SKM-1 (cell line): ENCODE results near the gene PPM1E.
"Not testable (repeated sequence)": the region's sequence is repeated elsewhere in the genome, so short reads cannot be mapped to it uniquely, and the experiment has no call there.

Experiments used
- DNase-seq: peaks from one replicate; lab custom pipeline; 2025; ENCODE audit not compliant: unreplicated experiment; lab: John Stamatoyannopoulos, UW

PPM1E gene

DNA sequence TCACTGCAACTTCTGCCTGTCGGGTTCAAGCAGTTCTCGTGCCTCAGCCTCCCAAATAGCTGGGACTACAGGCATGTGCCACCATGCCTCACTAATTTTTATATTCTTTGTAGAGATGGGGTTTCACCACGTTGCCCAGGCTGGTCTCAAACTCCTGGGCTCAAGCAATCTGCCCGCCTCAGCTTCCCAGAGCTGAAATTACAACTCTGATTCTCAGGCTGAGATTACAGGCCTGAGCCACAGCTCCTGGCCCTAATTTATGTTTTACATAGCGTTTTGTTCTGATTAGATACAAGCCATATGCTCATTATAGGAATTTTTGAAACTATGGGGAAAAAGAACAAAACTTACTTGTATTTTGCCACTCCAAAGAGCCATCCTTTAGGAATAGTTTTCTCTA, 22.8 kb downstream of the PPM1E start:
- DNase-seq: not testable (repeated sequence)

DNA sequence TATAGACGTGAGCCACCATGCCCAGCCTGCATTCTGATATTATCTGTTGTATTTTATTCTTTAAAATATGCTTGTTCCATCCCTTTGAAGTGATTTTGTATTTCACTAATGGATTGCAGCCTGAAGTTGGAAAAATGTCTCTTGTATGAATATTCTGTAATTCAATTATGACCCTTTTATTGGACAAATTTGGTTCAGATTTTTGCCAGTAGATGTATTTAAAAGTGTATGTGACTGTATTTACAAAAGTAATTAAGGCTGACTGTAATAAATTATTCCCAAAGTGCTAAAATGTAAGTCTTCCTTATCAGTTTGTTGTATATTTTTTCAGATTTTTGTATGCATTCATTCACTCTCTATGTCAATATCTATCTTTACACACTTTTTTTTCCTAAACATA, 23.8 kb downstream of the PPM1E start:
- no peak for DNase-seq

DNA sequence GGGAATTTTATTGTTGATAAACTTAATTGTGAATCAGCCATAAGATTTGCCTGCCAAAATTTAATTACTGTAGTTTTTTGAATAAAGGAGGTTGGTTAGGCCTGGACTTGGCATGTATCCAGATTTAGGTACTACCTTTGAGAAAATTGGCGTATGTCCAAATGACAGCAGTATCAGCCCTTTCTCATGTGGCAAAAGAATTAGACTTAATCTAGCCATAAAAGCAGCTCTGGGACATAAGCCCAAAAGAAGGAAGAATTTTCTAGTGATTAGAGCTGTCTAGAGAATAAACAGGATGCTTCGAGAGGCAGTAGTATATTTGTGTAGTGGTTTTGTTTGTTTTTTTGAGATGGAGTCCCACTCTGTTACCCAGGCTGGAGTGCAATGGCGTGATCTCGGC, 27.7 kb downstream of the PPM1E start:
- DNase-seq: no peak

DNA sequence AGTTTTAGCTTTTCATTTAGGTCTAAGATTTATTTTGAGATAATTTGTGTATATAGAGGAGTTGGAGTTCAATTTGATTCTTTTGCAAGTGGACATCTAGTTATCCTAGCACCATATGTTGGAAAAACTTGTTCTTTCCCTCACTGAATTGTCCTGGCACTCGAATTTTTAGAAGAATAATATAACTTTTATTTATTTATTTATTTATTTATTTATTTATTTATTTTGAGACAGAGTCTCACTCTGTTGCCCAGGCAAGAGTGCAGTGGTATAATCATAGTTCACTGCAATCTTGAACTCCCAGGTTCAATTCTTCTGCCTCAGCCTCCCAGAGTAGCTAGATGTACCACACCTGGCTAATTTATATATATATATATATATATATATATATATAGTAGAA, 29.4 kb downstream of the PPM1E start:
- no peak for DNase-seq

DNA sequence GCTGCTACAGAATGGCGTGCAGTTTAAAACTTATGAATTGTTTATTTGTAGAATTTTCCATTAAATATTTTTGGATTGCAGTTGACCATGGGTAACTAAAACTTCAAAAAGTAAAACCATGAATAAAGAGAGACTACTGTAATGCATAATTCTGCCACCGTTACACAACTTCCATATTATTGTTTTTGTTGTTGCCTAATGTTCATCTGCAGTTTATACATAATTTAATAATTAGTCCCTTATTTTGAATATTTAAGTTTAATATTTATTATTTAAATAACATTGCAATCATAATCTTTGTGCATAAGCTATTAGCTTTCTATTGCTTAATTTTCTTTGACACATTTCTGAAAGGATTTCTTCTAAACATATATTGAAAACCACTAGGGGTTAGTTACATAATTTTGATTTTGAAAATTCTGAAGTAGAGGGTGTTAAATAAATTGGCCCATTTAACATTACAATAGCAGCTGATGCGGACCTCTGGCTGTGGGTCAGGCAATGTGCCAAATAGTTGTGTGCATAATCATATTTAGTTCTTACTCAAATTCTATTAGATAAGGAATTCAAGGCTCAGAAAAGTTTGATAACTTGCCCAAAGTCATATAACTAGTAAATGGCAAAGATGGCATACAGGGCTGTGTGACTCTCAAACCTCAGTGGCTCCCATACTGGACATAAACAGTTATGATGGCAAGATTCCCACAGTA, 31.1 kb downstream of the PPM1E start:
- DNase-seq: no peak

DNA sequence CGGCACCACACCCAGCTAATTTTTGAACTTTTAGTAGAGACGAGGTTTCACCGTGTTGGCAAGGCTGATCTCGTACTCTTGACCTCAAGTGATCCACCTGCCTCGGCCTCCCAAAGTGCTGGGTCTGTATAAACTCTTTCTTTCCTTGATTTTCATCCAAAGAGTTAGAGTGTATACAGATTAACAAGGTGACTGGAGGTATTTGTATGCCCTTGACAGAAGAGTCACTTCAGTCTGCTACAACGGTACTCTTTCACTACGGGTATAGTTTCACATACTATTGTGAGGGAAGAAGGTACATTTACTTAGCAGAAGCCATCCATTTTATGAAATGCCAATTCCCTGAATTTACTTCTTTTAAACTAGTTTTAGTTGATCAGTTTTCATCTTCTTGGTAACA, 32.5 kb downstream of the PPM1E start:
- no peak for DNase-seq

DNA sequence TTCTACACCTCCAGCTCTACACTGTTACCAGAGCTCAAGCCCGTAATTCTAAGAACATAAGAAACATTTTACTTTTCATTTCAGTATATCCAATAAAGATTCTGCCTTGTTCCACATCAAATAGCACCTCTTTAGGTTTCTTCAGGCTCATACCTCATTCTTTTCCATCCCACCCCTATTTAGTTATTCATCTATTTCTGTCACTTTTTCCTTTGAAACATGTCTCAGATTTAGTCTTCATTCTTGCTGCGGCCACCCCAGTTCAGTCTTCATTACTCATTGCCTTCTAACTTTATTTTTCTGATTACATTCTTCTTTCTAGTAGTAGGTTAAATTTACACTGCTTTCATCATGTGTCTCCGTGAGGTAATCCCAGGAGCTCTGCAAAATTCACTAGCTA, 33.5 kb downstream of the PPM1E start:
- no peak for DNase-seq

DNA sequence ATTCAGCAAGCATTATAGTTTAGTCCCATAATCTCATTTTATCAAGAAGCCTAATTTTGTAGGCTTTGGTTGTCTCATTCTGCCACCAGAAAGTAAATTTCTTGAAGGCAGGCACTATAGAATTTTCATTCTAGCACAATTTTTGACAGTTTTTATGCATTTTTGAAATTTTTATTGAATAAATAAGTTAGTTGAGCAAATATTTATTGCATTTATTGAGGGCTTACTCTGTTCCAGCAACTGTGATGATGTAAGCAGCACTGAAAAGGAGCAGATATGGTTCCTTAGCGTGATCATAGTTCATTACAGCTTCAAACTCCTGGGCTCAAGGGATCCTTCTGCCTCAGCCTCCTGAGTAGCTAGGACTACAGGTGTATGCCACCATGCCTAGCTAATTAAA, 34.2 kb downstream of the PPM1E start:
- DNase-seq: no peak

DNA sequence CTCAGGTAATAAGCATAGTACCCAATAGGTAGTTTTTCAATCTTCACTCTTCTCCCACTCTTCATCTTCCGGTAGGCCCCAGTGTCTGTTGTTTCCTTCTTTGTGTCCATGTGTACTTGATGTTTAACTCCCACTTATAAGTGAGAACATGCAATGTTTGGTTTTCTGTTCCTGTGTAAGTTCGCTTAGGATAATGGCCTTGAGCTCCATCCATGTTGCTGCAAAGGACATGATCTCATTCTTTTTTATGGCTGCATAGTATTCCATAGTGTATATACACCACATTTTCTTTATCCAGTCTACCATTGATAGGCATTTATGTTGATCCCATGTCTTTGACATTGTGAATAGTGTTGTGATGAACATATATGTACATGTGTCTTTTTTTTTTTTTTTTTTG, 38.9 kb downstream of the PPM1E start:
- not testable (repeated sequence) for DNase-seq

DNA sequence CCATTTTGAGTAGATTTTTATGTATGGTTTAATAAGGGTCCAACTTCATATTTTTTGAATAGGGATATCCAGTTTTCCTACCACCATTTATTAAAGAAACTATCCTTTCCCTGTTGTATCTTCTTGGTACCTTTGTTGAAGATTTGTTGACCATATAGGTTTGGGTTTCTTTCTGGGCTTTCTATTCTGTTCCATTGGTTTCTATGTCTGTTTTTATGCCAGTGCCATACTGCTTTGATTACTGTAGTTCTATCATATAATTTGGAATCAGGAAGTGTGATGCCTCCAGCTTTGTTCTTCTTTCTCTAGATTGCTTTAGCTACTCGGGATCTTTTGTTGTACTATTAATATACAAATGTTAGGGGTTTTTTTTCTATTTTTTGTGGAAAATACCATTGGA, 46.5 kb downstream of the PPM1E start:
- no peak for DNase-seq

DNA sequence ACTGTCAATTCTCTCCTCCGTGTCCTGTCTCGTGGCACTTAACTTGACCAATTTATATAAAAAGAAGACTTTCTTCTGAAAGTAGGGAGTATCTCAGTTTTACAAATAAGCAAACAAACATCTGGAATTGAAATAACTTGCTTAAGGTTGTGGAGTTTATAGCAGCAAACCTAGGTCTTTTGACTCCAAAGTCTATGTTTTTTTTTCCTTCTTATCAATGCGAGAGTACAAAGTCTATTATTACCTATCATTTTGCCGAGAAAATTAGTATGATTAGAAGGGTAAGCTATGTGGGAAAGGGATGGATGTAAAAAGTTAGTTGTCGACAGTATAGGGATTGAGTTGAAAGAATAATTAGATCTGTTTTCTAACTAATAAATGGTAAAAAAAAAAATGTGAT, 50.4 kb downstream of the PPM1E start:
- no peak for DNase-seq

DNA sequence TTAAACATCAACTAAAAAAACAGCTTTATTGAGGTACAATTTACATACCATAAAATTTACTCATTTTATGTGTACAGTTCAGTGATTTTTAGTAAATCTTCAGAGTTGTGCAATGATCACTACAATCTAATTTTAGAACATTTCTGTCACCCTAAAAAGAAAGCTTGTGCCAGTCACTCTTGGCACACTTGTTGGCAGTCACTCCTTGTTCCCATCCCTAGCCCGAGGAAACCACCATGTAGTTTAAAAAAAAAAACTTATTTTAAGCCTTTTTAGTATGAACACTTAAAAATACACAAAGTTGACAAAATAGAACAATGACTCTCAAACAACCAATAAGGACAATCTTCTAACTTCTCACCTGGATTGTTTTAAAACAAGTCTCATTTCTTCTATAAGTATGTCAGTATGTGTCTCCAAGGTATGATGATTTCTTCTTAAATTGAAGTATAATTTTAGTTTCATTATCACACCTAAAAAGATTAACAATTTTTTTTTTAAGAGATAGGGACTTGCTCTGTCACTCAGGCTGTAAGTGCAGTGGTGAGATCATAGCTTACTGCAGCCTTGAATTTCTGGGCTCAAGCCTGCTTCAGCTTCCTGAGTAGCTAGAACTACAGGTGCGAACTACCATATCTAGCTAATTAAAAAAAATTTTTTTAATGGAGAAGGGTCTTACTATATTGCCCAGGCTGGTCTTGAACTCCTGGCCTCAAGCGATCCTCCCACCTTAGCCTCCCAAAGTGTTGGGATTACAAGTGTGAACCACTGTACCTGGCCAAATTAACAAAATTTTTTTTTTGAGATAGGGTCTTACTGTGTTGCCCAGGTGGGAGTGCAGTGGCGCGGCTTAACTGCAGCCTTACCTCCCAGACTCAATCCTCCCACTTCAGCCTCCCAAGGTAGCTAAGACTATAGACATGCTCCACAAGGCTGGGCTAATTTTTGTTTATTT, 53.2 kb downstream of the PPM1E start:
- DNase-seq: no peak

DNA sequence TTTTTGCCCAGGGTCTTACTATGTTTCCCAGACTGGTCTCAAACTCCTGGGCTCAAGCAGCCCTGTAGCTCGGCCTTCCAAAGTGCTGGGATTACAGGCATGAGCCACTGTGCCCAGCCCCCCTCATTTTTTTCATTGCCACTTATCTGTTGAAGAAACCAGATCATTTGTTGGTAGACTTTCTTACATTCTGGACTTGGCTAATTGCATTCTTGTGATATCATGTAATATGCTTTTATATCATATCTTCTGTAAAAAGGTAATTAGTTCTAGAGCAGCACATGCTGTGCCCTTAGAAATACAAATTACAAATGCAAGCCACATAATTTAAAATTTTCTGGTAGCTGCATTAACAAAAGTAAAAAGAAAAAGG, 53.9 kb downstream of the PPM1E start:
- DNase-seq: no peak

DNA sequence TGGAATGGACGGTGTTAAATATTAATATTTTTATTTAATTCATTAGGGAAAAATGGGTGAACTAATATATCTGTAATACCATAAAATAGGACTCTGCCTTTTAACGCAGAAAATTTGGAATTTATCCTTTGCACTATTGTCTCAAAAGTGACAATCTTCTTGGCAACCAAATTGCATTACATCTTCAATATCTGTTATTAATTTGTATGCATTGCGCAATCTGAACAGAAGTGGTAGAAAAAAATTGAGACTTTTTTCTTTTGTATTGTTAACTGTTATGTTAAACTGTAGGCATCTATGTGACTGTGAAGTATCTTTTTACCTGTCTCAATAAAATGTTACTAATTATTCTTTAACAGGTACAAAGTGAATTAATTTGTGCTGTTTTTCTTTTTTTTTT, 55.6 kb downstream of the PPM1E start:
- no peak for DNase-seq

DNA sequence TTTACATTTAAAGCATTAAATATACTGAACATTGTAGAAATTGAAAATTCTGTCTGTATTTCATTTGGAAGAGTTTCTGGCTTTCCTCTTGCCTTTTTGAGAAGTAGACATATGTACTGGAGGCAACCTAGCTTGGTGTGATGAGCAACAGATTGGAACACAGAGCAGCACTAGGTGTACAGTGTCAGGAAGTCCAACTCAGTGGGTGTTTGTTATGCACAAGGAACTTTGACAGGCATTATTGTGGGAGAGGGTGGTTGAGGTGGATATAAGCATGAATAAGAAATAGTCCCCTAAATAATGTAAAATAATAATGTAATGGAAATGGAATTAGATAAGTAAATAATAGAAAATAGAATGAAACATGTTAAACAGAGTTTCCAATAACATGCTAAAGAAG, 58.1 kb downstream of the PPM1E start:
- DNase-seq: no peak

DNA sequence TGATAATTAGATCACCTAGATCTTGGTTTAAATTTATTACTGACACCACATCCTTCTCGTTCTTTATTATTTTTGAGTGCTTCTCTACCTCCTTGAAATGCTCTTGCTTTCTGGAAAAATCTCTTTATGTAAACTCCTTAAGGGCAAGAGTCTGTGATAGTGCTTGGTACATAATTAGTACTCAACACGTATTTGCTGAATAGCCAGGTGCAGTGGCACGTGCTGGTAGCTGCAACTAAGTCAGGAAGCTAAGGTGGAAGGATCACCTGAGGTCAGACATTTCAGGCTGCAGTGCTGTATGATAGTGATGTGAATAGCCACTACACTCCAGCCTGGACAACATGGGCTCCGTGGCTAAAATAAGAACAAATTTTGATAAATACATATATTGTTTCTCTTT, 63.0 kb downstream of the PPM1E start:
- no peak for DNase-seq

DNA sequence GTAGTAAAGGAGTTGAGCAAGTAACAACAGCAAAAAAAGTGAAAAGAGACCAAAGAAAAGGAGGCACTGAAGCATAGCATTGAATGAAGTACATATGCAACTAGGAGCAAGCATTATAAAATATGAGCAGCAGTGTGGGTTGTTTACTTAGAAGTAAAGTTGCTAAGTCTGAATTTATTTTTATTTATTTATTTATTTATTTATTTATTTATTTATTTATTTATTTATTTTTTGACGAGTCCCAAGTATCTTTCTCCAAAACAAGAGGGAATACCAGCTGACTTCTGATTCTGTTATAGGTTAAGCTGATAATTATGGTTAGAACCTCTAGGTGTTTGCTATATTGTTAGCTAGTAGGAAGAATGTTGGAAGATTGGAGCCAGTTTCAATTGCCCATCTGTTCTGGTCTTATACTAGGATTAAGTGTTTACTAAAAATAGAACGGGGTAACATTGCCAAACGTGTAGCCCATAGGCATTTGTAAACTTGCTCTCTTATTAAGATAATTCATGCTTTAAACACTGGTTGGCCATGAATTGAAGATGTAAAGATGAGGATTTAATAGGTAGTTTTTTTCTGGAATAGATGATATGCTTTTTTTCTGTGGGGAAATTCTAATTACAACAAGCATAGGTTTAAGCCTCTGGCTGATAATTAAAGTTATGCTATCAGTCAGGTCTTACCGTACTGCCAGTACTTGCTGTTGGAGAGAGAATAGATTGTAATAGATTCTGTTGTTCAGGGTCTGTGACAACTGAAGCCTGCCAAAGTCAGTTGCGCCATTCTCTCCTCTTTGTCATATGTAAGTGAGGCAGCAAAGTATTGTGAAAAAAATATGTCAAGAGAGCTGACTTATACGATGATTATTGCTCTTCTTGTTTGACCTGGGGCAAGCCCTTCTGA, 66.7 kb downstream of the PPM1E start:
- DNase-seq: no peak

DNA sequence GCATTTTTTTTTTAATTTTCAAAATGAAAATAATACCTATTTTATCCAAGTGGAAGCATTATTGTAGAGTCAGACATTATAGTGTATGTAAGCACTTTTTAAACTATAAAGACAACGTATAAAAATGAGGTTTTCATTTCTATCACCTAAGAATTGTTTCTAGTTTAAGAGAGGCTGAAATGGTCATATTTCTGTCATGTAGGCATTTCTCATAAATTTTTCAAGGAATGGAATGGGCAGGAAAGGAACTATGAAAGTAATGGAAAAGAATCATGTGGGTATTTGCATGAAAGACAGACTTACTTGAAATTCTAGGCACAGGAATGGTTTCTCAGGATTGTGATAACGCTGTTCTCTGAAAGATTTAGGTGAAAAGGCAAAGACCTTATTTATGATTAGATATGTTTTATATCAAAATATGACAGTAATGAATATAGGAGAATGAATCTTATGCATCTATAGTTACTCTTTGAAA, 67.4 kb downstream of the PPM1E start:
- DNase-seq: no peak

DNA sequence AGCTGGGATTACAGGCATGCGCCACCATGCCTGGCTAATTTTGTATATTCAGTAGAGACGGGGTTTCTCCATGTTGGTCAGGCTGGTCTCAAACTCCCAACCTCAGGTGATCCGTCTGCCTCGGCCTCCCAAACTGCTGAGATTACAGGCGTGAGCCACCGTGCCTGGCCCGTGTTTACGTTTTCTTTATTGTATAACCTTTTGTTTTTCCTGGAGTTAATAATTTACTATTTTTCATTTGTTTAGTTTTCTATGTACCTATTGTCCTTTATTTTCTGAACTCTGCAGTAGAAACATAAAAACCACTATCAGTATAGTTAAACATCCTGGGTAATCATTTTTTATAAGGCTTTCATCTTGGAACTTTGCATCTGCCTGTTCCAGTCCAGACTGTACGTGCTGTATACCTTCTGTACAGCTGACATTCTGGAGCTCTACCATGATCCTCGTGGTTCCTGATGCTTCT, 73.6 kb downstream of the PPM1E start:
- DNase-seq: no peak

DNA sequence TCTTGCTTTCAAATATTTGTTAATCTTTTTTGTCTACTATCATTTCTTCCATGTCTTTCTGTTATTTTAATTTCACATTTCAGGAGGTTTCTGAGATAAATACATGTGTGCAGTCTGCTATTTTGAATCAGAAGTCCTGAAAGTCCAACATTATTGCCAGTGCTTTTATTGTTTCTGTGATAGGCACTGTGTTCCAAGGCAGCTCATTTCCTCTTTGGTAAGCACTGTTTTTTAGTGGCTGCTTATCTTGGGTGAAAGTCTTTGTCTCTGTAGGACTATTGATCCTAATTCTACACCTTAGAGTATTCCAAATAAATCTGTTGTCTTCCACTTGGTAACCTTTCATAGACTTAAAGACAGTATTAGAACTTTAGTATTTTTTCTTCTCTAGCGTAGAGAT, 76.1 kb downstream of the PPM1E start:
- no peak for DNase-seq

DNA sequence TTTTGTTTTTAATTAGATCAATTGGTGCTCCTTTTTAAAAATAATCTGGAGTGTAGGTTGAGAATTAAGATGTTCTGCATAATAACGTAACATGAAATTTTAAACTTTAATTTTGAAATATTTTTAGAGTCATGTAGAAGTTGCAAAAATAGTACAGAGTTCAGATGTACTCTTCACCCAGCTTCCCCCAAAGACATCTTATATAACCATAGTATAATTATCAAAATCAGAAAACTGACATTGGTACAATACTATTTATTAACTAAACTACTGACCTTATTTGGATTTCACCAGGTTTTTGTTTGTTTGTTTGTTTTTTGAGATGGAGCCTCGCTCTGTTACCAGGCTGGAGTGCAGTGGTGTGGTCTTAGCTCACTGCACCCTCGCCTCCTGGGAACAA, 76.9 kb downstream of the PPM1E start:
- DNase-seq: no peak
